ENCODE measurements around the gene CHRDL2.
"Not testable (repeated sequence)": the region's sequence is repeated elsewhere in the genome, so short reads cannot be mapped to it uniquely, and the experiment has no call there.

The CHRDL2 gene, protein sequence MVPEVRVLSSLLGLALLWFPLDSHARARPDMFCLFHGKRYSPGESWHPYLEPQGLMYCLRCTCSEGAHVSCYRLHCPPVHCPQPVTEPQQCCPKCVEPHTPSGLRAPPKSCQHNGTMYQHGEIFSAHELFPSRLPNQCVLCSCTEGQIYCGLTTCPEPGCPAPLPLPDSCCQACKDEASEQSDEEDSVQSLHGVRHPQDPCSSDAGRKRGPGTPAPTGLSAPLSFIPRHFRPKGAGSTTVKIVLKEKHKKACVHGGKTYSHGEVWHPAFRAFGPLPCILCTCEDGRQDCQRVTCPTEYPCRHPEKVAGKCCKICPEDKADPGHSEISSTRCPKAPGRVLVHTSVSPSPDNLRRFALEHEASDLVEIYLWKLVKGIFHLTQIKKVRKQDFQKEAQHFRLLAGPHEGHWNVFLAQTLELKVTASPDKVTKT
- total RNA-seq = 0 to 0.21 (median 0) reads per million in 18 experiments

DNA sequence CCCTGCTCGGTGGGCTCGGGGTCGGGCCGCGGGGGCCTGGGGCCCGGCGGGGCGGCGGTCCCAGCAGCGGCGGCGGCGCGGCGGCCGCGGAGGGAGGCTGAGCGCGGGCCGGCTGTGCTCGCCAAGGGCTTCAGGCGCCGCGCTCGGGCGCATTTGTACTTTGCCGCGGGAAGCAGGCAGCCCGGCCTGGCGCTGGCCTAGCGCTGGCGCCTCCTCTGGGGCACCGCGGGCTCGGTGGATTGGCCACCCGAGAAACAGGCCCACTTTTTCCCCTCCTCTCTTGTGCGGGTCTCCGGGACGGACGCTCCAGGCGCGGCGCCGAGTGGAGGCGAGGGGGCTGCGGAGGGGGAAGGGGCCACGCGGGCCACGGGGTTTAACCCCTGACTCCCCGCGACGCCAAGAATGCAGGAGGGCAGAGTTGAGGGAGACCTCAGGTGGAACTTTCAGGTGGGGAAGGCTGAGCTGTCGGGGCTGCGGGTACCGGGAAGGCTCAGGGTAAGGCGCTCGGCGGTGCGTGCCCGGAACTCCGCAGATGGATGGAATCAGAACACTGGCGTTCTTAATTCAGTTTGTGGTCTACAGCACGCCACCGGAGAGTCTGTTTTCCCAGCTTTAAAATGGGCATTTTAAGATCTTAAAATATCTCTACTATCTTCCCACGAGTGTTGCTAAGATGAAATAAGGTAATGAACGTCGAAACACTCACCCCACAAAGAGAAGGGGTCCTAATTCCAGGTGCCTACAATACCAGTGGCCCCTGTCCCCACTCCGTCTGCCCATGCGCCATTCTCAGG, at the start of gene CHRDL2:
Gene CHRDL2, minus strand, starts transcription at position 126 of the 794 bp plus-strand sequence. CDS start 538 bp downstream, outside the sequence.
- peak in 1 of 2 donors; percentile 19 for DNase-seq

DNA sequence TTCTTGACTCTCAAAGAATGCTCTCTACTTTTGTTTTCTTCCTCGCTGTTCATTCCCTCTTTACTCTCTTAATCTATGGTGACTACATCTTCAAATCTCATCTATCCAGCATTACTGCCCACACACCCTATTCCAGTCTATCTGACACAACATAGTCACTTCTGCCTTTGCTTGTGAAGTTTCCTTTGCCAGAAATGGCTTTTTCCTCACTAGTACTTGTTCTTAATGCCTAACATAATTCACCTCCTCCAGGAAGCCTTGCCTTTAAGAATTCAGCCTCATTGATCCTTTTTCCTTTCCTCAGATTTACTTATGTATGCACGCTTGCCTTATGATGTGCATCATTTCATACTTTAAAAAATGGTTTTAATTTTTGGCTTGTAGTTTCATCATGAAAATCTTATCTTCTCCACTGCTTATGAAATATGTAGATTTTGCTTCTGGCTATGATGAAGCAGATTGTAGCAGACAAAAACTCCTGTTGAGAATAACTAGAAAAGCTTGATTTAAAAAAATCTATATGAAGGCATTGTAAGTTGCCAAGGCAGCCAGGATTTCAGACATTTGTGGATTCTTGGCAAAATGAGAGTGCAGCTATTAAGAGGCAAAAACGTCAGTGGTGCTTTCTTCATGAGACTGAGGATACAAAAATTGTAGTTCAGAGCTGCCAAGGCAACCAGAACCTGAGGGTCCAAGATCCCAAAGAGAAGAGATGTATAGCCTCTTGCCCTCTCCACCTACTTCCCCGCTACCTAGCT, 49.2 kb upstream of the CHRDL2 start:
- DNase-seq = peak; percentile 35 to 37

DNA sequence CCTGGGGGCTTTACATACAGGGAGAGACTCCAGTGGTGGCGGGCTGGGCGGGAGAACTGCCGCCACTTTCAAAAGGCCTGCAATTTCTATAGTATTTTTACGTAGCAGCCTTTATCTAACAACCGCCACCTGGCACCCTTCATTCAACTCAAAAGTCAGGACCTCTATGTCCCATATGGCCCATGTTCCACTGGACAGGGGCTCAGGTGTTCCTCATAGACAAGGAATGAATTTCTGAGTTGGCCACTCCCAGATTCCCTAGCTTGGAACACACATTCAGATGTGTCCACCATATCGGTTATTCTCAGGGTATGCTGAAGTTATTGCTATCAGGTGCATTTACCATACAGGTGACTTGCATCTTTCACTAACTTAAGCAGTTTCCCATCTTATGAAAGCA, 47.4 kb upstream of the CHRDL2 start:
- DNase-seq = no peak

DNA sequence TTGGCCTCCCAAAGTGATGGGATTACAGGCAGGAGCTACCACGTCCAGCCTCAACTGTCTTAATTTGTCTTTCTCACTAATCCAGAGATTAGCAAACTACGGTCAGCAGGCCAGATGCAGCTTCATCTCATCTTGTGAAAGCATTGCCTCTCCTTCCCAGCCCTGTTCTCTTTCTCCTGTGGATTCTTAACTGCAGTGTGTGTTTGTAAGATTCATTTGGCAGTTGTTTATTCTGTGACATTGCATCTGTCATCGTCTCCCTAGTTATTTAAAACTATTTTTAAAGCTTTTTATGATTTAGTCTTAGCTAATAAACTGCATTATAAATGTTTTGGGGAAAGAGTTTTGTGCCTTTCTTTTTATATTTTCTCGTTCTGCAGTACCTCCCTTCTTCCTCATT, 46.7 kb upstream of the CHRDL2 start:
- DNase-seq = no peak

DNA sequence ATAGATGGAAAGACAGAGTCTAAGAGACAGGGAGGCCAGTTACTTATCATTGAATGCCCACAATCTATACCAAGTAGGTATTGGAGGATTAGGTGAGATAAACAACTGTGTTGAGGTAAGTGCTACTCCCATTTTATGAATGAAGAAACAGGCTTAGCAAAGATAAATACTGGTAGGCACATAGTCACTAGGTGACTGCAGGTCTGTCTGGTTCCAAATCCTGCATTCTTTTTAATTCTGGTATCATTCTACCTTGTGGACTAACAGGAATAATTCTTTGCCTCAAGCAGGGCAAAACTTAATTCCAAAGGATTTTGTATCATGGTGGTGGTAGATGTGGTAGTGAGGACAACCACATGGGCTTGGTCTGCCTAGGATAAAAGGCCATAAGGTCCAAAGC, 45.8 kb upstream of the CHRDL2 start:
- DNase-seq = no peak

DNA sequence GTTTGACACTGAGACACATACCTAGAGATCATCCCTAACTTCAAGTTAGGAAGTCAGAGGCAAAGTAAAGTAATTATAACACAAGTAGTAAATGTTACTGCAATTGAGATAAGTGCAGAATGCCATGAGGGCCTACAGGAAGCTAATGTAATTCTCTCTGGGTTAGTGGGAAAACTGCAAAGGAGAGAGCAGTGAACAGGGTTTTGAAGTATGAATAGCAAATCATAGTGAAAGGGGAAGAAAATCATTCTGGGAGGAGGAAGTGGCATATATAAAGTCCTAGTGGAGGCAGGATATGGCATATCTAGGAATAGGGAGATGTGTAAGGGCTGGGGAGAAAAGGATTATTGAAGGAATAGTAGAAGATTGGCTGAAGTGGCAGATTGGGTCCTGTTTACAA, 45.3 kb upstream of the CHRDL2 start:
- peak in 1 of 2 donors; percentile 30 for DNase-seq

DNA sequence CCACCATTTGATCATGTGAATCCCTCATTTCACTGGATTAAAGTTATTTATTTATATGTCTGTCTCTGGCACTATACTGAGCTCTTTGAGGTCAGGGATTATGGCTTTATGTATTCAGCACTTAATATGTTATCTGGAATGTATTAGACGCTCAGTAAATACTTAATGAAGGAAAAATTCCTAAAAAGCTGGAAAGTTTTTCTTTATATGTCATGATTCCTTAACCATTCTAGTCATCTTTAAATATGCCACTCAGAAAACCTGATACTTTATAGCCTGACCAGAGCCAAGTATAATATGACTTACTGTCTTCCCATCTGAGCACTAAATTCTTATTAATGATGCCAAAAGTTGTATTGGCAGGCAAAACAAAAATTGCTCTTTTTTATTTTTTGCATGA, 44.5 kb upstream of the CHRDL2 start:
- no peak for DNase-seq

DNA sequence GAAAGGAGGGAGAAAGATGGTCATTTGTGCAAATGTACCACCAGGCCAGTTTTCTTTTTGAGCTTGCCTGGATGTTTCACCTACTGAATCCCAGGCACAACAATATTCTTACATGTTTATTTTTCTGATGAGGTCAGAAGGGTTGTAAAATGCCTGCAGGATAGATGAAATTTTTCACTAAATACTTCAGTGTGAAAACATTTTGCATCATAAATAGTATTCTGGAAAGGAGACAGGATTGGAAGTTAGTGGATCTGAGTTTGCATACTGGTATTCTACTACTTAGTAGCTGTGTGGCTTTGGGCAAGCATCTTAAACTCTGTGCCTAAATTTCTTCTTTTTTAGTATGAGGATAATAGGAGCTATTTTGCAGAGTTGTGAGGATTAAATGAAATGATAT, 42.2 kb upstream of the CHRDL2 start:
- DNase-seq = no peak

DNA sequence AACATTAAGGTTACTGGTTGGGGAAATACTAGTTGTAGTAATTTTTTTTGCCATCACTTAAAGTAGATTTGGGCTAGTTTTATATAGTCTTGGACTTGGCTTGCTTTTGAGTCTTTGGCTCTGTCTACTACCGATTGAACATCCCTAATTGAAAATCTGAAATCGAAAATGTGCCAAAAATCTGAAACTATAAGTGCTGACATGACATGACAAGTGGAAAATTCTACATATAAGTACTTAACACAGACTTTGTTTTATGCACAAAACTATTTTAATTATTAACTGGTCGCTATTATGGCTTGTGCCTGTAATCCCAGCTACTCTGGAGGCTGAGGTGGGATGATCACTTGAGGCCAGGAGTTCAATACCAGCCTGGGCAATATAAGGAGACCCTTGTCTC, 39.9 kb upstream of the CHRDL2 start:
- DNase-seq = no peak

DNA sequence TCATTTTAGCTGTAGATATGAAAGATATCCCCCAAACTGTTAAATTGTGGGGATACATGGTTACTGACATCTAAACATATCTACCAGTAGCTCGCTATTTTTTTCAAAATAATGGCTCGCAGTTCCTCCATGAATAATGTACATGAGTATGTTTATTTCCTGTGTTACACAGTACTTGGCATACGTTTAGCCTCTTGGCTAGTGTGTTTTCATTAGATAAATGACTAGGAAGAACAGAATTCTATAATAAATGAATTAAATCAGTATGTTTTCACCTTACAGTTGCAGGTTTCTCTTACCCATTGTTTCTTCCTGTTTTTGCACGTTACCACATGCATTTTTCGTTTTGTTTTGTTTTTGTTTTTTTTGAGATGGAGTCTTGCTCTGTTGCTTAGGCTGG, 39.2 kb upstream of the CHRDL2 start:
- no peak for DNase-seq

DNA sequence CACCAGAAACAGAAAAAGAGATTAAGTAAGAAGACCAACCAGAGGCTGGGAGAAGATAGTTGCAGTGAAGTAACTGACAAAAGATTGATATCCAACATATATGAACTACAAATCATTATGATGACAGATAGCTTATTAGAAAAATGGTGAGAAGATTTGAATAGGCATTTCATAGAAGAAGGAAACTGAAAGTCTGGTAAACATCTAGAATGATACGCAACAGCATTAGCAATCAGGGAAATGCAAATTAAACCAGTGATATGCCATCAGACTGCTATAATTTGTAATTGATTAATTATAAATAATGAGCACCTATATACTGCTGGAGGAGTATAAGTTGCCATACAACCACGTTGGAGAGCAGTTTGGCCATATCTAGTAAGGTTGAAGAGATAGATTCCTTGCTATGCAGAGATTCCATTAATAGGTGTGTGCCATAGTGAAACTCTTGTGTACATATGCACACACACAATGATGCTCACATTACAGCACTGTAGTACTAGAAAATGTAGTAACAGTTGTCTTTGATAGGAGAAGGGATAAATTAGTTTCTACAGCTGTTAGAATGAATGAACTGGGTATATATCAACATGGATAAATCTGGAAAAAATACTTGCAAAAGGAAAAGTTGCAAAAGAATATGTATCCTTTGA, 38.0 kb upstream of the CHRDL2 start:
- DNase-seq = no peak

DNA sequence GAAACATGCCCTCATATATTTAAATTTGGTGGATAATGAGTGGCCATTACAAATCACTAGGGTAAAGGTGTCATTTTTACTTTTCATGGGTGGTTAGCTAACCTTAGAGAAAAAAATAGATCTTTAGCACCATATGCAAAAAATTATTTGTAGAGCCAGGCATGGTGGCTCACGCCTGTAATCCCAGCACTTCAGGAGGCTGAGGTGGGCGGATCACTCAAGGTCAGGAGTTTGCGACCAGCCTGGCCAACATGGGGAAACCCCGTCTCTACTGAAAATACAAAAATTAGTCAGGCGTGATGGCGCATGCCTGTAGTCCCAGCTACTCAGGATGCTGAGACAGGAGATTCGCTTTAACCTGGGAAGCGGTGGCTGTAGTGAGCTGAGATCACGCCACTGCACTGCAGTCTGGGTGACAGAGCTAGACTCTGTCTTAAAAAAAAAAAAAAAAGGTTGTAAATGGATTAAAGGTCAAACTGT, 37.0 kb upstream of the CHRDL2 start:
- peak in 1 of 2 donors; percentile 31 for DNase-seq

DNA sequence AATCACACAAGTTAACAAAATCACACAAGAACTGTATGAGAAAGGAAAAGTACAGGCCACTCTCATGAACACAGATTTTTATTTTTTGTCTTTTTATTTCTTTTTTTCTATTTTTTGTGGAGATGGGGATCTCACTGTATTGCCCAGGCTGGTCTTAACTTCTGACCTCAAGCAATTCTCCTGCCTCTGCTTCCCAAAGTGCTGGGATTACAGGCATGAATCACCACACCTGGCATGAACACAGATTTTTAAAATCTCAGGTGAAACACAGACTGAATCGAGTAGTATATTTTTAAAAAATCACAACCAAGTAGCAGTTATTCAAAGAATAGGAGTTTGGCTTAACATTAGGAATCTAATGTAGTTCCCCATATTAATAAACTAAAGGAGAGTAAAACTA, 35.7 kb upstream of the CHRDL2 start:
- DNase-seq = no peak

DNA sequence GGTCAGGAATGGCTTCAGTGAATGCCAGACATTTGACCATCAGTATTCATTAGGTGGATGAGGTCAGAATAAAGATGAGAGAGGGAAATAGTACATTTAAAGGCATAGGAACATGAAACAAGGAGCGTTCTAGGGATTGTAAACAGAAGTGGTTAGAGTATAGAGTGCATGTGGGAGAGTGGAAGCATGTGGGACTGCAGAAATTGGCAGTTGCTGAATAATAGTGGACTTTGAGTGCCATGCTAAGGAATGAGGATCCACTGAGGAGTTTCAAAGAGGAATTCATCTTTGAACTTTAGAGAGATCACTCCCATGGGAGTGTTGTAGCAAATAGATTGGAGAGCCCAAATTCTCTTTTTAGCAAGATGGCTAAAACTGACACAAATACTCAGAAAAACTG, 25.3 kb upstream of the CHRDL2 start:
- DNase-seq = peak in 1 of 2 donors; percentile 18

DNA sequence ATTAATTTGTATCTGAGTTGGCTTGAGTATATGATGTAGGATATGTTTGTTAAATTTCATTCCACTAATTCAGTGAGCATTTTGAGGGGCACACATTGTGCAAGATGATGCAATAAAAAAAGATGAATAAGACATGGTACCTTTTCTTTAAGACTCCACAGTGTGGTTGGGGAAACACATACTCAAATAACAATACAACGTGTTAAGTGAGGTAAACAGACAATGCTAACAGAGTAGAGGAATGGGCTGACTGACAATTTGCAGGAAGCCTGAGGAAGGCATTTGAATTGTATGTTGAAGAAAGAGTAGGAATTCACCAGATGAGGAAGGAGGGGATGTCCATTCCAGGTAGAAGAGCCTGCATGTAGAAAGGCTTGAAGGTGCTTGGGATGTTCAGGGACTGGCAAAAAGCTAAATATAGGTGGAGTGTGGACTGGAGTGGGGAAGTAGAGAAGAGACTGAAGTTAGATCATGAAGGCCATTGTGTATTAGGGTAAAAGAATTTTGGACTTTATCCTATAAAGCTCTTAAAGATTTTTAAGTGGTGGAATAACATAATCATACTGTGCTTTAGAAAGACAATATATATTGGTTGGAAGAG, 24.3 kb upstream of the CHRDL2 start:
- no peak for DNase-seq

DNA sequence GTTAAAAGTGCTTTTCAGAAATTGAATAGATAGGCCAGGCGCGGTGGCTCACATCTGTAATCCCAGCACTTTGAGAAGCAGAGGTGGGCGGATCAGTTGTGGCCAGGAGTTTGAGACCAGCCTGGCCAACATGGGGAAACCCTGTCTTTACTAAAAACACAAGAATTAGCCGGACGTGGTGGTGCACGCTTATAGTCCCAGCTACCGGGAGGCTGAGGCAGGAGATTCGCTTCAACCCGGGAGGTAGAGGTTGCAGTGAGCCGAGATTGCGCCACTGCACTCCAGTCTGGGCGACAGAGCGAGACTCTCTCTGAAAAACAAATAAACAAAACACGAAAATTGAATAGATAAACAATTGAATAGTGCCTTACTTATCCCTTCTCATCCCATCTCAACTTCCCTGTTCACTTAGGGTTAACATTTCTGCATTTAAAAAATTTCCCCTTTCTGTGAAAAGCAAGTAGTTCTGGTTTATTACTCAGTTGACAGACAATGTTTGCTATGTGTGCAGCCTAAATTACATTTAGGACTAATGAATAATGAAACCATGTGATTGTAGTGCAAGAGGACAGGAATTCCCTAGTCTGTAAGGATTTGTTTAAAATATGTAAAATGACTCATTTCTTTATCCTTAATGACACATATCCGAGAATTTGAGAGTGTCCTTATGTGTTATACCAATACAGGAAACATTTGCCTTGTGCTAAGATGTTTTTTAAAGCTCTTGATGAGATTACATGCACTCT, 23.5 kb upstream of the CHRDL2 start:
- peak; percentile 34 to 41 for DNase-seq

DNA sequence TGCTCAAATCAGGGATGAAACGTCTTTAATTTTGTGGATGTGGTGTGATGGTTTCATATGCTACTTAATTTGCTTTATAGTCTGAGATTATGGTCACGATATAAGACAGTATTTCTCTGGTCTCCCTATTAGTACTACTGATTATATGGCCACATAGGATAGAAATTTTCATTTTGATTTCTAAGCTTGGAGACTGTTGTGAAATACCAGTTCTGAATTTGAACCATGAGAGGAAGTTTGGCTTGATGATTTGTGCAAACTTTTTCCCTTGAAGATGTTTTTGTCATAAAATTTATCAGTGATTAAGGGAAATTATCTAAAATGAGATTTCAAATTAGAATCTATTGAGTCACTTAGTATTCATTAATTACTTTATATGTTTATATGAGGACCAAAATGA, 20.1 kb upstream of the CHRDL2 start:
- DNase-seq = peak in 1 of 2 donors; percentile 54

DNA sequence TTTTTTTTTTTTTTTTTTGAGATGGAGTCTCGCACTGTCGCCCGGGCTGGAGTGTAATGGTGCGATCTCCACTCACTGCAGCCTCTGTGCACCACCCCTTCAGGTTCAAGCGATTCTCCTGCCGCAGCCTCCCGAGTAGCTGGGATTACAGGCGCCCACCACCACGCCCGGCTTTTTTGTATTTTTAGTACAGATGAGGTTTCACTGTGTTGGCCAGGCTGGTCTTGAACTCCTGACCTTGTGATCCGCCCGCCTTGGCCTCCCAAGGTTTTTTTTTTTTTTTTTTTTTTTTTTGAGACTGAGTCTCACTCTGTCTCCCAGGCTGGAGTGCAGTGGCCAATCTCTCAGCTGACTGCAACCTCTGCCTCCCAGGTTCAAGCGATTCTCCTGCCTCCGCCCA, 19.4 kb upstream of the CHRDL2 start:
- not testable (repeated sequence) for DNase-seq

DNA sequence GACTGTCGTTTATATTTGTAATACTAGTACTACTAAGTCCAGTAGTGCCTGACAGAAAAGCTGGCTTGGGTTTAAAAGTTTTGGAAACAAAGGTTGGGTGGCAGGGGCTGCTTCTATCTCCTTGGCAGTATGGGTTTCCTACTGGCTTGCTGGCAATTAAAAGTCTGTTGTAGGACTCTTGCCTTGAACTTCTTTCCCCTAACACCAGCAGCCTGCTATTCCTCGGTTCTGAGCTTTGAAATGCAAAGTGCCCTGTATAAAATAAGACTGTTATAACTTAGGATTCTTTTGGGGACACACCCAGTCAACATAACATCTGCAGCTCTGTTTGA, 18.7 kb upstream of the CHRDL2 start:
- DNase-seq = no peak

DNA sequence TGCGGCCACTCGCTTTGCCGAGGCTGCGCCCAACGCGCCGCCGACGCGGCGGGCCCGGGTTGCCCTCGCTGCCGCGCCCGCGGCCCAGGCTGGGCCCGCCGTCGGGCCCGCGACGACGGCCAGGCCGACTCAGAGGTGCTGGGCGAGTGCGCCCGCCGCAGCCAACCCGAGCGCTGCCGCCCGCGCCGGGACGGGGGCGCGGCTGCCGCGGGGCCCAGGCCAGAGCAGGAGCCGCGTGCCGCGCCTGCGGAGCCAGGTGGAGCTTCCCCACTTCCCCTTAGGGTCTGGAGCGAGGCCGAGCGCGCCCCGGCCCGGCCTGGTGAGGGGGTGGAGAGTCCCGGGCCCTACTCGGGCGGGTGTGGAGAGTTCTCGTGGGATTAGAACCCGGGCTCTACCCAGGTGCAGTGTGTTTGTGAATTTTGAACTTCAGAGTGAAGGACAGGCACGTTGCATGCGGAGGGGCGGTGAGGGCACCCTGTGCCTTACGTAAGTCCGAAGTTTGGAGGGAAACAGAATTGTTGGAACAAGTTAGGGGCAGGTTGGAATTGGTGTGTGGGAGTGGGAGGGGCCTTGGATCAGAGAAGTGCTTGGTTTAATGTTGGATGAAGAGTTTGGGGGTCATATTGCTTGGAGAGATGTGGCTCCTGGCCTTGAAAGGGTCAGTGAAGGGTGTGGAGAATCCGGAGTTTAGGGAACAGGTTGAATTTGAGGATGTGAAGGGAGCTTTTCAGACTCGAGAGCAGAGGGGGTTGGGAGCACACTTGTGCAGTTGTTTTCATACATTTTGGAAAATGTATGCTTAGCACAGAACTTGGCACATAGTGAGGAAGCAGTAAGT, 18.1 kb upstream of the CHRDL2 start:
- DNase-seq = peak; percentile 44 to 76

Data from inflammatory macrophage (primary cell).